OCI-M2 (cell line): ENCODE results near the gene LPCAT1.
"Not testable (repeated sequence)": the region's sequence is repeated elsewhere in the genome, so short reads cannot be mapped to it uniquely, and the experiment has no call there.

Experiments used
- DNase-seq: peaks from one replicate; lab custom pipeline; 2025; ENCODE audit not compliant: unreplicated experiment; lab: John Stamatoyannopoulos, UW

LPCAT1 gene, protein sequence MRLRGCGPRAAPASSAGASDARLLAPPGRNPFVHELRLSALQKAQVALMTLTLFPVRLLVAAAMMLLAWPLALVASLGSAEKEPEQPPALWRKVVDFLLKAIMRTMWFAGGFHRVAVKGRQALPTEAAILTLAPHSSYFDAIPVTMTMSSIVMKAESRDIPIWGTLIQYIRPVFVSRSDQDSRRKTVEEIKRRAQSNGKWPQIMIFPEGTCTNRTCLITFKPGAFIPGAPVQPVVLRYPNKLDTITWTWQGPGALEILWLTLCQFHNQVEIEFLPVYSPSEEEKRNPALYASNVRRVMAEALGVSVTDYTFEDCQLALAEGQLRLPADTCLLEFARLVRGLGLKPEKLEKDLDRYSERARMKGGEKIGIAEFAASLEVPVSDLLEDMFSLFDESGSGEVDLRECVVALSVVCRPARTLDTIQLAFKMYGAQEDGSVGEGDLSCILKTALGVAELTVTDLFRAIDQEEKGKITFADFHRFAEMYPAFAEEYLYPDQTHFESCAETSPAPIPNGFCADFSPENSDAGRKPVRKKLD

GRCh38 chr5:1523793-1524480, at the start of gene LPCAT1:
TSS of gene LPCAT1 (minus strand) at chr5:1523960. CDS start at chr5:1523844, 116 bp downstream.
- DNase-seq = no peak

DNA sequence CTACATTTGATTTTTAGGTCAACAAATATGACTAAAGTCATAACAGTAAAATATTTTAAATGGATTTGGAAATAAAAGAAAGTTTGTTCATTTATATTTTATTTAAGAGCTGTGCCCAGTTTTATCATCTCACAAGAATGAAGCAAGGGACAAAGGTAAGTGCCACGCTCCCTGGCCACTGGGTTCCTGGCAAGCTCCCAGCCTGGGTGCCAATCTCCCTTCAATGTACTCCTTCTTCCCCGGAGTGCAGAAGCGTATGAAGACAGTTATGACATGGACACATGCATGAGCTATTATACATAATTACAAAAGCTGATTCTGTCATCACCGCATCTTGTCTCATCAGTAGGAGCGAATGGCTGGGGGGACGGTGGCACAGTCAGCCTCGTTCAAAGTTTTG, 48.1 kb upstream of the LPCAT1 start:
- DNase-seq = not testable (repeated sequence)

DNA sequence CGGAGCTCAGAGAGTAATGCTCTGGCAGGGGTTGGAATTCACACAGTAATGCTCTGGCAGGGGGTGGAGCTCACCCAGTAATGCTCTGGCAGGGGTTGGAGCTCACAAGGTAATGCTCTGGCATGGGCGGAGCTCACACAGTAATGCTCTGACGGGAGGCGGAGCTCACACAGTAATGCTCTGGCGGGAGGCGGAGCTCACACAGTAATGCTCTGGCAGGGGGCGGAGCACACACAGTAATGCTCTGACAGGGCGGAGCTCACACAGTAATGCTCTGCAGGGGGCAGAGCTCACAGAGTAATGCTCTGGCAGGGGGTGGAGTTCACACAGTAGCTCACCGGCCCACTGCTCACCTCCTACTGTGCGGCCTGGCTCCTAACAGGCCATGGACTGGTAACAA, 47.2 kb upstream of the LPCAT1 start:
- no peak for DNase-seq

- DNase-seq = no peak
Observed at GRCh38 chr5:1568201-1568979, 44.6 kb upstream of the LPCAT1 start.

- not testable (repeated sequence) for DNase-seq
Observed at GRCh38 chr5:1567527-1568200, 43.9 kb upstream of the LPCAT1 start.

GRCh38 chr5:1565737-1566734, 42.3 kb upstream of the LPCAT1 start:
- DNase-seq = no peak

DNA sequence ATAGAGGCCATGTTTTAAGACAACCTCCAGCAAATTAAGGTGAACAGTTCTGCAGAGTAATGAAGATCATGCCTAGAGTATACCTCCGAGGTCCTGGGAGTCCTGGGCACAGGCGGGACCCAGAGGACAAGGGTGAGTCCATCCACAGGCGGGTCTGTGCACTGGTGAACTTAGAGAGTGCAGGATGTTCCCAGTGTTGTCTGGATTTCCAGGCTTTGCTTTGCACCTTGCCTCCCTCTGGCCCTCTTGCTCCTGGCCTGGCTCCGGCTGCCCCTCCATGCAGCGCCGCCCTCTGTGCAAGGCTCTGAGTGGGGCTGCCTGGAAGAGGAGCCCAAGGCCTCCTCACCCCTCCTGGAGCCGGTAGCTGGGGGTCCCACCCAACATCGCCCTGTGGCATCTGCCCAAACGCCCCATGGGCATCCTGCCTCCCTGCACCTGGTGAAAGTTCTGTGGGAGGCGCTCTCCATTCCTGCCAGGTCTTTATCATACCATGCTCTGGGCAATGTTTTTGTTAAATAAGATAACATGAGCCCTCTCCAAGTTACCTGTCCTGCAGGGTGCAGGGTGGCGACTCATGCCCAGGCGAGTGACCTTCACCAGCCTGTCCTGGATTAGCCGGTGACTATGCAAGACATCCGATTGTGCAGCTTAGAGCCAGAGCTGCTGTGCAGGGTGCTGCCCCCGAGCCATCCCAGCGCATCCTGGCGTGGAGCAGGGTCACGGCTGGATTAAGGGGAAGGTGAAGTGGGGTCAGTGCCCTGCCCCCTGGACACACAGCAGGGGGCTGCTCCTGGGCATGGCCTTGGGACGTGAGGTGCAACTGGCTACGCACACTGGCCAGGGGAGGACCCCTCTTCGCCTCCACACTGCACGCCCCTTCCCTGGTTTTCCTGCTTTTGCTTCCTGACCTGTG, 41.3 kb upstream of the LPCAT1 start:
- DNase-seq = no peak

GRCh38 chr5:1564182-1564748, 40.5 kb upstream of the LPCAT1 start:
- DNase-seq = no peak

DNA sequence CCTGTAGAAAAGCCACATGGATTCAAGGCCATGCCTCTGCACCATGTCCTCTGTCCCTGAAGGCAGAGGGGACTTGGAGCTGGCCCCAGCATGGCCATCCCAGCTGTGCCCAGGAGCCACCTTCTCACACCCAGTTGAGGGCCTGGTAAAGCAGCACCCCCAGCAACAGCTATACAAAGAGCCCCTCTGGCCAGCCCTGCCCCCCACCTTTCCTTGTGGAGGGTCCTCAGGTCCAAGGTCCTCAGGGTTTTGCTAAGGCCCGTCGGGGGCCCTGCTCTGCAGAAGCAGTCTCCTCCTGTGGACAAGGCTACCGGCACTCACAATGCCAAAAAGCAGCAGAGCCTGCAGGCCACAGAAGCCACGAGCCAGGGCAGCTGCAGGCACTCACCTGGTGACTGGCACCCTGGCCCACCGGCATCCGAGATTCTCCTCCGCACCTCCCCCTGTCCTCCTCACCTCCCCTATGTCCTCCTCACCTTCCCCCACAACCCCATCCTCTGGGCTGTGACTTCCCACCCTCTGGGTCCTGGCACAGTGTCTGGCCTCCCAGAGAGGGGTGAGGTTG, 39.9 kb upstream of the LPCAT1 start:
- no peak for DNase-seq

DNA sequence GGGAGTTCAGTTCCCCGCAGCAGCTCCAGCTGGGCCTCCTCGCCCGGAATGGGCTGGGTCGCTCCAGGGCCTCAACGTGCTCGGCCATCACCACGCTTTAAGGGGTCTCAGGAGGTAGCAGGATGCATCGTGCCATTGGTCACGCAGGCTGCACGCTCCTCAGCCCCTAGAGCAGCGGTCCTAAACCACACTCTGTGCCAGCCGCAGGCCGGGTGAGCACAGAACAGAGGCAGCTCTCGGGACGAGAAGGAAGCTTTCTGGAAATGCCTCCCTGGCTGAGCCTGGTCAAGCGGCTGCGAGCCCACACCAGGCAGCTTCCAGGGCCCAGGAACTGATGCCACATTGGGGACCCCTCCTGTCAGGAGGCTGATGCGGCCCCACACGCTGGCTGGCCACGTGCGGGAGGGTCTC, 39.3 kb upstream of the LPCAT1 start:
- no peak for DNase-seq

DNA sequence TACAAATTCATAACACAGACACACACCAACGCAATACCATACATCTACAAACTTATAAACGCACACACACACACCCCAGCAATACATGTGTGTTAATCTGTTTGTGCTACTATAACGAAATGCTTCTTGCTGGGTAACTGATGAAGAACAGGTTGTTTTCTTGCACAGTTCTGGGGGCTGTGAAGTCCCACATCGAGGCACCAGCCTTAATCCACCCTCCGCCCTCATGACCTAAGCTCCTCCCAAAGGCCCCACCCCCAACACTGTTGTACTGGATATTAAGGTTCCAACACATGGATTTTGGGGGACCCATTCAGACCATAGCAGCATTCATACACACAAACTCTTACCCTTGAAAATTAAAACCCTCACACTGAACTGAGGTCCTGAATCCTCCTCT, 38.8 kb upstream of the LPCAT1 start:
- no peak for DNase-seq

GRCh38 chr5:1561402-1561929, 37.7 kb upstream of the LPCAT1 start:
- no peak for DNase-seq

GRCh38 chr5:1560499-1560898, 36.7 kb upstream of the LPCAT1 start:
- not testable (repeated sequence) for DNase-seq

DNA sequence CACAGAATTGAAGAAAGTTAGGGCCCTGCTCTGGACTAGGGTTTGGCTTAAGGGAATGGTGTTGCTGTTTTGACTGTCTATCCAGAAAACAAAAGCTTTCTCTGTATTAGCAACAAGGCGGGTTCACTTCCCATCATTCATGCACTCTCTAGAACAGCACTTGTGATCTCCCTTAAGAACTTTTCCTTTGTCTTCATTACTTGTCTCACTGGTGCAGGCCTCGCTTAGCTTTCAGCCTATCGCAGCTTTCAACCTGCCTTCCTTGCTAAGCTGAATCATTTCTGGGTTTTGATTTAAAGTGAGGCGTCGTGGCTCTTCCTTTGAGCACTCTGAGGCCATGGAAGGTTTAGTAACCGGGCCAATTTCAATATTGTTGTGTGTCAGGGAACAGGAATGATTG, 35.2 kb upstream of the LPCAT1 start:
- DNase-seq = no peak

- no peak for DNase-seq
Observed at GRCh38 chr5:1557114-1557873, 33.5 kb upstream of the LPCAT1 start.

DNA sequence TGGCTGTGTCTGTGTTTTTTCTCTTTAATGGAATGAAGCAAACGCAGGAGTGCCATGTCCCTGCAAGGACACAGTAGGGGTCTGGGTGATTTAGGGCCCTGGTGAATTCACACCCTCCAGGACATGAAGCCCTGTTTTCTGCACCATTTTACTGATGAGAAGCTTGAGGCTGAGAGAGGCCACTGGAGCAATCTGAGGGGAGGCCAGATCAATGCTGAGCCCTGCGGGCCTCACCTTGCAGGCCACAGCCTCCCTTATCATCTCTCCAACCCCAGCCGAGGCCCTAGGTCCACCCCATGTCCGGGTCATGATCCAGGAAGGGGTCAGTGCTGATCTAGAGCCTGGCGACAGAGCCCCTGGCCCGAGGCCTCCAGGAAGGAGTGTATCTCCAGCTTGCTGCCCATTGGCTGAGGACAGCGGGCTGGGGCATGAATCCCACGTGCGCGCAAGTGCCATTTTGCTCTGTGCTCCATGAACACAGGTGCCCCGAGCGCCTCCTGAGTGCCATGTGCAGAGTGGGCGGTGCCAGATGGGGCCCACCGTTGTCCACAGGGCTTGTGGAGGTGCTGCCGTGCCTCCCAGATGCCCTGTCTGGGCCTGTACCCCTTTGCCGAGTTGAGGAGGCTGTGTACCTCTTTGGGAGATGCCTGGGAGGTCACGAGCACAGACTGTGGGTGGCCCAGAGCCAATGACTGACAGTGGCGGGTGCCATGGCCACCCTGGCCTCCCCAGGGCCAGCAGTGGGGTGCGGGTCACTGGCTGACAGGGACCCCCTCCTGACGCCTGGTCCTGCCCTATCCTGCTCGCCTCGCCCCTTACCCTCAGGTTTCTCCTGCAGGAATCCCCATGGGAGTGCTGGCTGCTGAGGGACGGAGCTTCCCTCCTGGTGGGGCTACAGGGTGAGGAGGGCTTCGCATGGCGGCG, 32.3 kb upstream of the LPCAT1 start:
- no peak for DNase-seq
